HepG2 (cell line): ENCODE measurements around the gene GOLGA6L10. TPM values are rescaled to one million over a fixed set of nuclear protein-coding genes. Genes with fewer than 3 reads are reported as not detected.
"Not testable (repeated sequence)": the region's sequence is repeated elsewhere in the genome, so short reads cannot be mapped to it uniquely, and the experiment has no call there.

Source experiments
- ATAC-seq: fragments of 200-7000 bp; cut with Tn5 transposase; 3 replicates; pipeline ENCODE4 v1.9.1; 2020; ENCODE audit warnings: mild to moderate bottlenecking, moderate library complexity
- BruUV-seq: library from RNA; stranded (reverse); fragments of 400-500 nt; replicated peaks from 2 replicates; lab custom pipeline; 2021; lab: Mats Ljungman, UMichigan
- CTCF ChIA-PET: fragments of 300-600 bp; formaldehyde crosslinking; extraction: SDS; loops from one replicate; lab custom pipeline; 2021; ENCODE audit warnings: low total read pairs, inconsistent platforms, low intra/inter-chr PET ratio; lab: Yijun Ruan, JAX
- POLR2A ChIA-PET: fragments of 350-600 bp; sonication (Branson Sonifier 250); formaldehyde crosslinking; loops from one replicate; lab custom pipeline; 2020; ENCODE audit warnings: antibody characterized with exemption, inconsistent platforms; lab: Yijun Ruan, JAX
- DNase-seq: peaks from one replicate; pipeline ENCODE4 v3.0.0-alpha.2; 2015; ENCODE audit warnings: low spot score
- FAIRE-seq: peaks from 3 replicates; lab custom pipeline; 2011; peaks lifted over from hg19 to GRCh38; lab: Jason Lieb, UNC
- H2AFZ ChIP-seq: one replicate; pipeline ENCODE4 v1.6.1; 2011; ENCODE audit warnings: low read length, inconsistent platforms
- H3K27ac ChIP-seq: fragments of 300-600 bp; 3 replicates; pipeline ENCODE4 v1.8.0; 2011; ENCODE audit warnings: mixed run types, mild to moderate bottlenecking, mixed read lengths, low read length, inconsistent platforms; ENCODE audit not compliant: insufficient read depth; ENCODE audit errors: extremely low read length
- H3K27me3 ChIP-seq, 2 experiments: fragments of 200-600 bp in 1 of 2; 2 replicates in 1 of 2; 3 replicates in 1 of 2; pipeline versions ENCODE4 v1.6.0 to v1.8.0; 2011; ENCODE audit warnings: low read length in 2 of 2, mild to moderate bottlenecking in 2 of 2, moderate library complexity in 2 of 2, inconsistent platforms in 1 of 2; ENCODE audit not compliant: insufficient read depth in 2 of 2, control insufficient read depth in 1 of 2
- H3K36me3 ChIP-seq, 2 experiments: fragments of 200-600 bp in 1 of 2; replicated peaks in 1 of 2; 2 replicates in 1 of 2; 3 replicates in 1 of 2; pipeline versions ENCODE4 v1.5.1 to v1.8.0; 2011; ENCODE audit warnings: low read length in 2 of 2, inconsistent platforms in 1 of 2; ENCODE audit not compliant: insufficient read depth in 2 of 2, control insufficient read depth in 1 of 2
- H3K4me1 ChIP-seq: 2 replicates; pipeline ENCODE4 v1.5.1; 2012; ENCODE audit warnings: low read length, inconsistent platforms; ENCODE audit not compliant: insufficient read depth
- H3K4me2 ChIP-seq: 2 replicates; pipeline ENCODE4 v1.6.0; 2011; ENCODE audit warnings: low read depth, low read length, inconsistent platforms
- H3K4me3 ChIP-seq, 3 experiments: fragments of 200-600 bp in 1 of 3; sonication (generic), shearing (Covaris generic) in 1 of 3; replicated peaks in 1 of 3; 2 replicates each; pipeline ENCODE4 v1.5.1; 2011 to 2016; ENCODE audit warnings: low read length in 3 of 3, inconsistent platforms in 2 of 3, low read depth in 2 of 3, mild to moderate bottlenecking in 2 of 3, control low read depth in 1 of 3, mixed read lengths in 1 of 3; ENCODE audit not compliant: insufficient read depth in 1 of 3
- H3K79me2 ChIP-seq: one replicate; pipeline ENCODE4 v1.6.1; 2011; ENCODE audit warnings: low read length, inconsistent platforms; ENCODE audit not compliant: insufficient read depth
- H3K9ac ChIP-seq: 2 replicates; pipeline ENCODE4 v1.6.0; 2011; ENCODE audit warnings: mild to moderate bottlenecking, low read depth, low read length, inconsistent platforms; ENCODE audit not compliant: insufficient read depth
- H3K9me3 ChIP-seq: 2 replicates; pipeline ENCODE4 v1.5.1; 2012; ENCODE audit warnings: mild to moderate bottlenecking, low read length
- H4K20me1 ChIP-seq: 2 replicates; pipeline ENCODE4 v1.6.0; 2011; ENCODE audit warnings: inconsistent platforms, mild to moderate bottlenecking, low read length, moderate library complexity; ENCODE audit not compliant: insufficient read depth
- HMGXB4 ChIP-seq, 2 experiments: sonication (generic) in 1 of 2; formaldehyde crosslinking in 1 of 2; IDR thresholded peaks; 2 replicates each; pipeline versions ENCODE4 v1.4.0 to v1.6.1; 2018 to 2020; ENCODE audit warnings: missing genetic modification reagents in 2 of 2, borderline replicate concordance in 1 of 2, low read depth in 1 of 2, mild to moderate bottlenecking in 1 of 2, missing biosample characterization in 1 of 2
- MYC ChIP-seq: sonication (generic); formaldehyde crosslinking; IDR thresholded peaks from 2 replicates; pipeline ENCODE4 v1.9.0; 2021; ENCODE audit warnings: missing genetic modification reagents, borderline replicate concordance
- STAG1 ChIP-seq: sonication (generic); formaldehyde crosslinking; IDR thresholded peaks from 2 replicates; pipeline ENCODE4 v1.4.0; 2020; ENCODE audit warnings: missing genetic modification reagents
- WGBS: methylation state at CpG from one replicate; pipeline ENCODE4 v1.1.6; 2017; ENCODE audit warnings: low lambda C conversion rate; 5-methylcytosine and 5-hydroxymethylcytosine counted together
- in situ Hi-C: cut with HindIII; loops from 2 replicates; pipeline ENCODE4 v1.10.0; 2017; ENCODE audit warnings: low pct_unique_long_range_greater_than_20kb; ENCODE audit not compliant: extremely low pct_ligation_motif_present
- intact Hi-C: fragments of 100-400 bp; cut with micrococcal nuclease; formaldehyde crosslinking; loops from one replicate; pipeline ENCODE4 v1.10.0; 2022; ENCODE audit not compliant: unreplicated experiment
- polyA plus RNA-seq, 8 experiments: library from polyadenylated mRNA; depleted of rRNA in 3 of 8; stranded (reverse) in 7 of 8; unstranded in 1 of 8; fragments of >200 nt; fragmentation: Illumina TruSeq in 4 of 8; extraction: Trizol in 4 of 8; gene quantifications; 2 replicates each; pipeline versions ENCODE4 v1.2.1 to v1.2.3, GENCODE V29; 2011 to 2016; ENCODE audit warnings: low read depth in 4 of 8, missing spikeins in 1 of 8, mixed read lengths in 1 of 8; ENCODE audit not compliant: insufficient read depth in 1 of 8
- total RNA-seq, 5 experiments: library from RNA; depleted of rRNA; stranded (reverse); fragments of >200 nt; fragmentation: Illumina TruSeq; extraction: Trizol; gene quantifications; 2 replicates each; pipeline ENCODE4 v1.2.3, GENCODE V29; 2016; ENCODE audit warnings: low read depth in 1 of 5

GOLGA6L10 gene
- total and polyA plus RNA-seq, 2 of the 13 experiments (the other 11 are each of a cell fraction or from before 2014, with no cell fraction given): 1.5 to 2.5 TPM

- H3K36me3 ChIP-seq, BruUV-seq, H3K27me3 ChIP-seq, H3K9ac ChIP-seq, ATAC-seq, DNase-seq, POLR2A ChIA-PET, H4K20me1 ChIP-seq, FAIRE-seq, H3K27ac ChIP-seq, H3K4me3 ChIP-seq, H3K79me2 ChIP-seq, intact Hi-C loops, H3K4me1 ChIP-seq, H2AFZ ChIP-seq, H3K4me2 ChIP-seq, H3K9me3 ChIP-seq, CTCF ChIA-PET, in situ Hi-C loops: not testable (repeated sequence)
- TF ChIP-seq STAG1 (CRISPR knock-in tag) (peak; percentile 53), MYC (CRISPR knock-in tag) (0 out of 2 replicates have a peak, but pooled peaks have one; percentile 19), HMGXB4 (CRISPR knock-in tag; IDR thresholded peaks at IDR 0.05; ENCODE audit: borderline replicate concordance in 1 of 2, low read depth in 1 of 2) (0 out of 4 replicates have a peak, but pooled peaks of 1 of the 2 experiments have one; percentile 36)
- WGBS: 50% methylated on average over 5 of the region's 11 CpGs
Measured at GRCh38 chr15:82342632-82343374, 6.5 kb downstream of the GOLGA6L10 start.

GRCh38 chr15:82338573-82338972 lies 10.7 kb downstream of the GOLGA6L10 start:
- H3K27me3 ChIP-seq, H4K20me1 ChIP-seq, DNase-seq, H3K36me3 ChIP-seq, H3K4me1 ChIP-seq, in situ Hi-C loops, FAIRE-seq, H3K9me3 ChIP-seq, intact Hi-C loops, H2AFZ ChIP-seq, H3K27ac ChIP-seq, H3K9ac ChIP-seq, H3K79me2 ChIP-seq, BruUV-seq, POLR2A ChIA-PET, ATAC-seq, CTCF ChIA-PET: not testable (repeated sequence)
- WGBS: 44% methylated on average over 8 of the region's 8 CpGs
- H3K4me2 ChIP-seq: peak overlapping the region; percentile 36; the same call in 1 of the 2 replicates
- H3K4me3 ChIP-seq: peak overlapping the region in 1 of 3 experiments; percentile 23; a peak in 1 of 6 replicates

- H2AFZ ChIP-seq, H3K4me3 ChIP-seq, intact Hi-C loops, H3K9ac ChIP-seq, BruUV-seq, POLR2A ChIA-PET, H3K4me1 ChIP-seq, H3K27ac ChIP-seq, CTCF ChIA-PET, H3K9me3 ChIP-seq, H3K27me3 ChIP-seq, H4K20me1 ChIP-seq, H3K36me3 ChIP-seq, in situ Hi-C loops, ATAC-seq, H3K79me2 ChIP-seq, DNase-seq, FAIRE-seq, H3K4me2 ChIP-seq: not testable (repeated sequence)
- 97% methylated on average over 3 of the region's 11 CpGs for WGBS
Measured at GRCh38 chr15:82338053-82338452, 11.2 kb downstream of the GOLGA6L10 start.
